OCI-M2 (cell line): Measurements from ENCODE around the gene PLXNB3.

Source experiments
- DNase-seq: peaks from one replicate; lab custom pipeline; 2025; ENCODE audit not compliant: unreplicated experiment; lab: John Stamatoyannopoulos, UW

PLXNB3 gene

DNA sequence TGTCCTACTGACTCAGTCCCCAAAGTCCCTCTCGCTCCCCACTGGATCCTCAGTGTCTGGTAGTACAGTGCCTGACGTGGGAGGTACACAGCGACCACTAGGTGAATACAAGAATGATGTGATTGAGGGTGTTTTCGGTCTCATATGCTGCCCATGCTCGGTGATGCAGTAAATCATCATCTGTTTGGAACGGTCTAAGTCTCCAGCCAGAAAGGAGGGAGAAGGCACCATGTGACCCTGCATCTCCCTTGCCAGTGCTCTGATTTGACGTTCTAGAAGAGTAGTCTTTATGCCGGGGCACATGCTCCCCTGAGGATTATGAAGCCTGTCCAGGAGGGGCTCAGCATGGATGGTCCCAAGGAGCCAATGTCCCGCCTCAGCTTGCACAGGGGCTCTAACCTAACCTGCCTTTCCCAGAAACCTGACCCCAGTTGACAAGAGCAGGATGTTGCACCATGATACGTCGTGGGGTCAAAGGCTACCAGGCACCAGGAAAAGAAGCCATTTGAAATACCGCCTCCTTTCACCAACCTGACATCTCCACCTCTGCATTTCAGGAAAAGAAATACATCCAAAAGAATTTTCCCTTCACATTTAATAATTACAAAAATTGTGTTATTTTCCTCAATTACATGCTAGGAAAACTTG lies 13.8 kb upstream of the PLXNB3 start:
- DNase-seq = no peak

DNA sequence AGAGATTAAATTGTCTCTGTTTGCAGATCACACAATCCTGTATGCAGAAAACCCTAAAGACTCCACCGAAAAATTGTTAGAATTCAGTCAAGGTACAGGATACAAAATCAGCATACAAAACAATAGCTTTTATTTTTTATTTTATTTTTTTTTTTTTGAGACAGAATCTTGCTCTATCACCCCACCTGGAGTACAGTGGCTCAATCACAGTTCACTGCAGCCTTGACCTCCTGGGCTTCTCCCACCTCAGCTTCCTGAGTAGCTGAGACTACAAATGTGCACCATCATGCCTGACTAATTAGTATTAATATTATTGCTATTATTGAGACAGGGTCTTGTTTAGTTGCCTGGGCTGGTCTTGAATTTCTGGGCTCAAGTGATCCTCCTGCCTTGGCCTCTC lies 8.9 kb upstream of the PLXNB3 start:
- no peak for DNase-seq

DNA sequence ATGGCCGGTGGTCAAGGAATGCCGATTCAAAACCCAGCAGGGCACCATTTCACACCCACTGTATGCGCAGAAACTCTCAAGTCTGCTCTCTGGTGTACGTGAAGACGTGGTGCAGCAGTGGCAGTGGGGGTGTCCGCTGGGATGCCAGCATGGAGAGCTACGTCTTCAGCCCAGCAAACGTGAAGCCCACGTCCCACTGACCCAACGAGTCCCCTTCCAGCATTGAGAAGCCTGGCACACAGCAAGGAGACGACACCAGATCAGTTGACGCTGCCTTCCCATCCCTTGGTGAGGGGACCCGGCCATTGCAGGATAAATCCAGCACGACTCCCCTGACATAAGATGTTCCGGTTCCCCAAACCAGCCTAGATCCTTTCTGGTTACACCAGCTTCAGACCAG lies 2.2 kb upstream of the PLXNB3 start:
- no peak for DNase-seq

DNA sequence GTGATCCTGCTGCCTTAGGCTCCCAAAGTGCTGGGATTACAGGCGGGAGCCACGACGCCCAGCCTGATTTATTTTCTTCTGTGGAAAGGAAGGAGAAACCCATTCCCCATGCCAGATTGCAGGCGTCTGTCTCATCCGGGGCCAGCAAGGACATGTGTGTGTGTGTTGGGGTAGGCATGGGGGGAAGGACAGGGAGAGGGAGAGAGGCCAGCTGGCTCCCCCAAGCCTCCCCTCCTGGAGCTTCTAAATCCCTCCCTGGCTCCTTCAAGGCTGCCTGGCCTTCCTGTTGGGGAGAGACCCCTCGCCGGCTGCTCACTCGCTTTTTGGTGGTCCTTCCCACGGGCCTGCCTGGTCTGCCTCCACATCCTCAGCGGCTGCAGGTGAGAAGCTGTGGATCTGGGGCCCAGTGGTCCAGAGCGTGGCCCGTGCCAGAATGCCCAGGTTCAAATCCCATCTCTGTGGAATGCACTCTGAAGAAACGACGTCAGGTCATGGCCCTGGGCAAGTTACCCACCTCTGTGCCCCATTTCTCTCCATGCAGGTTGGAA lies 1.3 kb upstream of the PLXNB3 start:
- no peak for DNase-seq

DNA sequence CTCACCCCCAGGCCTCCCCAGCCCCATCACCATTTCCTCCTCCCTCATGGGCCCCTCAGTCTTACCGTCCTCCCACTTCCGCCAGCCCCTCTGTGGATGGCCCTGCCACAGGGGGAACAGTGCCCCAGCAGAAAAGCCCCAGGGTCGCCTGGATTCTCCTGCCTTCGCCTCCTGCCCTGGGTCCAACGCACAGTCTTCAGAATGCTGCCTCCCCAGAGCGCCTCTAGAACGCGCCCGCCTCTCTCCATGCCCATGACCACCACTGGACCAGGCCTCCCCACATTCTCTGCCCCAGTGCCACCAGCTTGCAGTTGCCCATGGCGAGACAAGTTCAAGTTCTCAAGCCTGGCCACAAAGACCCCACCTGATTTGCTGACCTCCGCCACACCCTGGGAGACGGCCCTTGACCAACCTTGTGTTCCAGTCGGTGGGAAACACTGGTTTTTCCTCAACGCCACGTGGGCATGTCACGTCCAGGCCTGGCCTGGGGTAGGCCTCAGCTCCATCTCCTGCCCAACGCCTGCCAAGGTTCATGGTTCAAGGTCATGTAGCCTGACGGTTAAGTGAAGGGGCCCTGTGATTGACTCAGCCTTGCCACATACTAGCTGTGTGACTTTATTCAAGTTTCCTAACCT lies 634 bp upstream of the PLXNB3 start:
- no peak for DNase-seq

DNA sequence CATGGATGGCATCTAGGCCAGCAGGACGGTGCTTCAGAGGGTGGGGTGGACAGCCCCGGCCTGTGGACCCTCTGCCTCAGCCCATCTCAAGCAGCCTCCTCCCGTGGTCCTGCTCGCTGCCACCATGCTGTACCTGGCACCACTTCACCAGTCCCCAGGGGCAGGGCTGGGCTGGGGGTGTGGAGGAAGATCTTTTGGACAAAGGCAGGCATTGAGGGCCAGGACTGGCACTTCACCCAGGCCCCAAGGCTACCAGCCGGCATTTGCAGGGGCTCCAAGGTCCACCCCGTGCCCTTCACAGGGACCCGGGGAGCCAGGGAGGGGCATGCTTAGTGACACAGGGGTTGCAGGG lies 713 bp downstream of the PLXNB3 start:
- DNase-seq = no peak

DNA sequence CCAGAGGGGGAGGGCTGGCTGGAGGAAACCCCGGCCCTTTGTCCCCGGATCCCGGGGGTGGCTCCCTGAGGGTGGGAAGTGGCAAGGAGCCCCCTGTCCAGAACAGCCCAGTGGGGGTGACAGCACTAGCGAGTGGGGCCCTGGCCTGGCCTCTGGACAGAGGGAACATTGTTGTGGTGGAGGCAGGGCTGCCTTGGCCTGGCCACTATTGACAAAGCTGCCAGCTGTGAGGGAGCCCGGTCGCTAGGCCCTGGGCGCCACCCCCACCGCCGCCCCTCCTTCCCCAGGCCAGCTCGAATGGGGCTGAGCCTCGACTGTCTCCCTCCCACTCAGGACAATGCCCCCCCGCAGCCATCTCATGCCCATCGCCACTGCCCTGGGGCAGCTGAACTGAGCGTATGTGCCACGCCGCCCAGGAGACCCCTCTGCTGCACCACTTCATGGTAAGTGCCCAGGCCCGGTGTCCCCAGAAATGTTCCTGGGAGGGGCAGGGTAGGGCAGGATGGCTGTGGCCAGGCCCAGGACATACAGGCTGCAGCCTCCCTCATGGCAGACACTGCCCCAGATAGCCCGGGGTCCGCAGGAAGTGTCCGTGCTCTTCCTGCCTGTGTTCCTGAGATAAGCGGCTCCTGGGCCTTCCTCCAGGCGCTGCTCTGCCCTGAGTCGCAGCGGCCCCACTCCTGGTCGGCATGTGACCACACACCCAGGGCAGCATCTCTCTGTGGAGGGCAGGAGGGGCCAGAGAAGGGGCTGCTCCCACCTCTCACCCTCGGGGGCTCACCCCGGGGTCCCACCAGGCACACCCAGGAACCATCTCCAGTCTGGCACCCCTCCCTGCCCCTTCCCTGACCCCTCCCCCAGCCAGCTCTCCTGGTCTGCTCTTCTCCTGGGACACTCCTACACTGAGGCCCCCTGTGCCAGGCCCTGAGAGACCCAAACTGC lies 1.4 kb downstream of the PLXNB3 start:
- peak; percentile 3 for DNase-seq

DNA sequence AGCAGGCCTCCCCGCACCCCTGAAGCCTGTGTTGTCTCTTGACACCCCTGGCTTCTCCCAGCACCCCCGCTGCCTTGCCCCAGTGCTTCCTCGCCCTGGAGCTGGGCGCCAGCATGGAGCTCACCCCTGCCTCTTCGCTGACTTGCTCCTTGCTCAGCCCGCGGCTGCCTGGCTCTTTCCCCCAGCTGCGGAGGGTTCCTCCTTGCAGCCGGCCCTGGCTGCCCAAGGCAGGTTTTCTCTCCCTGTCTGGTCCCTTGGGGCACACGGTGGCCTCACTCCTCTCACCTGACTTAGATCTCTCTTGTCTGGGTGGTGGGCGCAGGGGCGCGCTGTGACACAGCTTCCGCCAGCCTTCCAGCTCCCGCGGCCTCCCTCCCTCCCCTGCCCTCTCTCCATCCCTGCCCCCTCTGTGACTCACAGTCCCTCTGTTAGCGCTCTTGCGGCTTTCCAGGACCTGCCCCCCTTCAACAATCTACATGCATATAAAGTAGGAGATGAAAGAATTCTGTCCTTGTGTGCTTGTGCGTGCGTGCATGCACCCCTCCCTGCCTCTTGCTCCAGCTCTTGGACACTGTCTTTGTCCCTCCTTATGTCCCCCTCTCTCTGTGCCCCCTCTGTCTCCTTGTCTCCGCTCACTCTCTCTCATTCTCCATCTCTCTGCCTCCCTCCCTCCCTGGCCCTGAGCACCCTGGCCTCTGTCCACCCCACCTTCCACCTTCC lies 2.2 kb downstream of the PLXNB3 start:
- peak; percentile 0 for DNase-seq

DNA sequence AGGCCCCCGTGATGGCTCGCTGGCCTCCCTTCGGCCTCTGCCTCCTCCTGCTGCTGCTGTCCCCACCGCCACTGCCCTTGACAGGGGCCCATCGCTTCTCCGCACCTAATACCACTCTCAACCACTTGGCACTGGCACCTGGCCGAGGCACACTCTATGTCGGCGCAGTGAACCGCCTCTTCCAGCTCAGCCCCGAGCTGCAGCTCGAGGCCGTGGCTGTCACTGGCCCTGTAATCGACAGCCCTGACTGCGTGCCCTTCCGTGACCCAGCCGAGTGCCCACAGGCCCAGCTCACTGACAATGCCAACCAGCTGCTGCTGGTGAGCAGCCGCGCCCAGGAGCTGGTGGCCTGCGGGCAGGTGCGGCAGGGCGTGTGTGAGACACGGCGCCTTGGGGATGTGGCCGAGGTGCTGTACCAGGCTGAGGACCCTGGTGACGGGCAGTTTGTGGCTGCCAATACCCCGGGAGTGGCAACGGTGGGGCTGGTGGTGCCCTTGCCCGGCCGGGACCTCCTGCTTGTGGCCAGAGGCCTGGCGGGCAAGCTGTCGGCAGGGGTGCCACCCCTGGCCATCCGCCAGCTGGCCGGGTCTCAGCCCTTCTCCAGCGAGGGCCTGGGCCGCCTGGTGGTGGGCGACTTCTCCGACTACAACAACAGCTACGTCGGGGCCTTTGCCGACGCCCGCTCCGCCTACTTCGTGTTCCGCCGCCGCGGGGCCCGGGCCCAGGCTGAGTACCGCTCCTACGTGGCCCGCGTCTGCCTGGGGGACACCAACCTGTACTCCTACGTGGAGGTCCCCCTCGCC lies 3.0 kb downstream of the PLXNB3 start:
- DNase-seq = no peak

DNA sequence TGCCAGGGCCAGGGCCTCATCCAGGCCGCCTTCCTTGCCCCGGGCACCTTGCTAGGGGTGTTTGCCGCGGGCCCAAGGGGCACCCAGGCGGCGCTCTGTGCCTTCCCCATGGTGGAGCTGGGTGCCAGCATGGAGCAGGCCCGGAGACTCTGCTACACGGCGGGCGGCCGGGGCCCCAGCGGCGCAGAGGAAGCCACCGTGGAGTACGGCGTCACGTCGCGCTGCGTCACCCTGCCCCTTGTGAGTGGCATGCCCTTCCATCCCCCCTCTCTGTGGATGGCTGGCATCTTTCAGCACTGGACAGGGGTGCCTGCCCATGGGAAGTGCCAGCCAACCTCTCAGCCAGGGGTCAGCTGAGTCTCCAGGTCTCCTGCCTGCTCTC lies 3.6 kb downstream of the PLXNB3 start:
- no peak for DNase-seq

DNA sequence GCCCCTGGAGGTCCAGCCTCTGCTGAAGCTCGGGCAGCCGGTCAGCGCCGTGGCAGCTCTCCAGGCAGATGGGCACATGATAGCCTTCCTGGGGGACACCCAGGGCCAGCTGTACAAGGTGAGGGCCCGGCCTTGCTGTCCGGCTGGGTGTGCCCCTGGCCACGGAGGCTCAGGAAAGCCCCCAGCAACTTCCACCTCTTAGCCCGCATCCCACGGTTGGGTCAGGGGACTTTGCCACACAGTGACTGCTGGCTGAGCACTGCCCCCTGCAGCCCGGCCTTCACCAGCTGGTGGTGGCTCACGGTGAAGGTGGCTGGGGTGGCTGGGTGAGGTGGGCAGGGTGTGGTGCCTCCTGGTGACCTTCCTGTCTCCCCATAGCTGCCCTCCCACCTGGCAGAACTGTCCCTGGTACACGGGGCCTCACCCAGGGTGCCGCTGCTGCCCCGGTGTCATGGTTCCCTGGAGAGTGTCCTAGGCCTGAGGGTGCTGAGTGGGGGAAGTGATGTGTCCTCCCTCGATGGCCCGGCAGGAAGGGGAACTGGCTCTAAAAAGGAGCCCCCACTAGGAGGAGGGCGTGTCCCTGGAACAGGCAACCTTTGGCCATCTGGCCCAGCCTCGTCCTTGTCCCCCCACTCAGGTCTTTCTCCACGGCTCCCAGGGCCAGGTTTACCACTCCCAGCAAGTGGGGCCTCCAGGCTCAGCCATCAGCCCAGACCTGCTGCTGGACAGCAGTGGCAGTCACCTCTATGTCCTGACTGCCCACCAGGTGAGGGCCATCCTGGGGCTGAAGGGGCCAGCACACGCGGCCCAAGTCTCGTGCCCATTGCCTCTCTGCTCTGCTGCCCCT lies 4.5 kb downstream of the PLXNB3 start:
- DNase-seq = no peak

DNA sequence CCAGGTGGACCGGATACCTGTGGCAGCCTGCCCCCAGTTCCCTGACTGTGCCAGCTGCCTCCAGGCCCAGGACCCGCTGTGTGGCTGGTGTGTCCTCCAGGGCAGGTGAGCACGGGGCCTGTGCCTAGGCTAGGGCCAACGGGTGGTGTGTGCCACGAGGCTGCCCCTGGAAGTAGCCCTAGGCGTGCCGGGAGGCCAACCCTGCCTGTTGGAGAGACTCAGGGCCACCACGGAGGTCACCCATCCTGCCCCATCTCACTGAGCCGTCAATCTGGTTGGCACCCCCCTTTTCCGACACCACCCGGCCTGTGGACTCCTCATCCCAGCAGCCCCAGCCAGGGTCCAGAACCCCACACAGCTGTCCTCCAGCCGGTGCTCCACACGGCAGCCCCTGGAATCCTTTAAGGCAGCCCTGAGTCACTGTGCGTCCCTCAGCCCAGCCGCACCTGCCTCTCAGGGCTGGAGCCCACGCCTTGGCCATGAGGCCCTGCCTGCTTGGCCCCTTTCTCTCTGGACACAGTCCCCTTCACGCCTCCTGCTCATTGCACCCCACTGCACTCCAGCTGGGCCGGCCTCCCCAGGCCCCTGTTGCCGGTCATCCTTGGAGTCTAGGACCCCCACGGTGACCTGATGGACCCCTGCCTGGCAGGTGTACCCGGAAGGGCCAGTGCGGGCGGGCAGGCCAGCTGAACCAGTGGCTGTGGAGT lies 5.3 kb downstream of the PLXNB3 start:
- no peak for DNase-seq

DNA sequence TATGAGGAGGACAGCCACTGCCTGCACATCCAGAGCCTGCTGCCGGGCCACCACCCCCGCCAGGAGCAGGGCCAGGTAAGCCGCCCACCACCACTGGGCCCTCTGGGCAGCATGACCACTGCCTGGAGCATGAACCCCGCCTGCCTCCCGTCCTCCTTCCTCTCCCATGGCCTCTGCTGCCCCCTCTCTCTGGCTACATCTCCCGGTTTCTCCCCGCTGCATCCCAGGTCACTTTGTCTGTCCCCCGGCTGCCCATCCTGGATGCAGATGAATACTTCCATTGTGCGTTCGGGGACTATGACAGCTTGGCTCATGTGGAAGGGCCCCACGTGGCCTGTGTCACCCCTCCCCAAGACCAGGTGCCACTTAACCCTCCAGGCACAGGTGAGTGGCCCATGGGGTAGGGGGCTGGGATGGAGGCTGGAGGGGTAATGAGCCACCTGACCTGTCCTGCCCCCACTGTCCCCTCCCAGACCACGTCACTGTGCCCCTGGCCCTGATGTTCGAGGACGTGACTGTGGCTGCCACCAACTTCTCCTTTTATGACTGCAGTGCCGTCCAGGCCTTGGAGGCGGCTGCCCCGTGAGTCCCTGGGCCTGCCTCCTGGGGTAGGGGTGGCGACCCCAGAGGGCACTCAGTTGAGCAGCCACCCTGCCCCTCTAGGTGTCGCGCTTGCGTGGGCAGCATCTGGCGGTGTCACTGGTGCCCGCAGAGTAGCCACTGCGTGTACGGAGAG lies 6.0 kb downstream of the PLXNB3 start:
- no peak for DNase-seq

DNA sequence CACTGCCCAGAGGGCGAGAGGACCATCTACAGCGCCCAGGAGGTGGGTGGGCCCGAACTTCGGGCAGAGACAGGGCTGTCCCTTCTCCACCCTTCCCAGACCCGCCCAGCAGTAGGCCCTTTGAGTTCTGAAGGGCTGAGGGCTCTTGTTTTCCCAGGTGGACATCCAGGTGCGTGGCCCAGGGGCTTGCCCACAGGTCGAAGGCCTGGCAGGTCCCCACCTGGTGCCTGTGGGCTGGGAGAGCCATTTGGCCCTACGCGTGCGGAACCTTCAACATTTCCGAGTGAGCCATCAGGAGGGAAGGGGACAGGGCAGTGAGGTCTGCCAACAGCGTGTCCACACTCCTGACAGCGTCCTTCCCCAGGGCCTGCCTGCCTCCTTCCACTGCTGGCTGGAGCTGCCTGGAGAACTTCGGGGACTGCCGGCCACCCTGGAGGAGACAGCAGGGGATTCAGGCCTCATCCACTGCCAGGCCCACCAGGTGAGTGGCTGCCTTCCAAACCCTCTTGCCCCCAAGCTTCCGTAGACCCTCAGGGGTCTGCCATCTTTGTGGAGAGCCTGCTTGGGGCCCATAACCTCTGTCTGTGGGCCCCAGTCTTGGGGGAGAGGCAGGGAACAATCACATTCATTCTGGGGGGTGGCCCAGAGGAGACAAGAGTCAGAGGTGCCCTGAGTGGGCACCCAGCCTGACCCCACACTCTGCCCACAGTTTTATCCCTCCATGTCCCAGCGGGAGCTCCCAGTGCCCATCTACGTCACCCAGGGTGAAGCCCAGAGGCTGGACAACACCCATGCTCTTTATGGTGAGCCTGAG lies 6.8 kb downstream of the PLXNB3 start:
- no peak for DNase-seq

DNA sequence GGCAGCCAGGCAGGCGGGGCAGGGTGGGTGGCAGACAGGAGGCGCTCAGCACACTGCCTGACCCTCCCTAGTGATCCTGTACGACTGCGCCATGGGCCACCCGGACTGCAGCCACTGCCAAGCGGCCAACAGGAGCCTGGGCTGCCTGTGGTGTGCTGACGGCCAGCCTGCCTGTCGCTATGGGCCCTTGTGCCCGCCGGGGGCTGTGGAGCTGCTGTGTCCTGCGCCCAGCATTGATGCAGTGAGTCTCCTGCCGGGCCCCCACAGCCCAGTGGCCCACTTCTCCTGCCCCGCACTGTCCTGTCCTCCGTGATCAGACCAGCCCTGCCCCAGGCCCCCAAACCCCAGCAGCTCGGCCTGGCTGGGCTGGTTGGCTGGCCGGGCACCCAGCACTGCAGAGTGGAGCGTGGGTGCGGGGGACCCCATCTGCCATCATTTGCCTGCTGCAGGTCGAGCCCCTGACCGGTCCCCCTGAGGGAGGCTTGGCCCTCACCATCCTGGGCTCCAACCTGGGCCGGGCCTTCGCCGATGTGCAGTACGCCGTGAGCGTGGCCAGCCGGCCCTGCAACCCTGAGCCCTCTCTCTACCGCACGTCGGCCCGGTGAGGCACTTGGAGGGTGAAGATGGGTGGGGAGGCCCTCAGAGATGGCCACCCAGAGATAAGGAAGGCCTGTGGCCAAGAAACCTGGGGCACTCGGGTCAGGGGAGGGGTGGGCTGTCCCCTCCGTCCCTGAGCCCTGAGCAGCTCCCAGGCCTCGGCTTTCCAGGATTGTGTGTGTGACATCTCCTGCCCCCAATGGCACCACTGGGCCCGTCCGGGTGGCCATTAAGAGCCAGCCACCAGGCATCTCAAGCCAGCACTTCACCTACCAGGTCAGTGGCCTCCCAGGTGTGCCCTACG lies 7.6 kb downstream of the PLXNB3 start:
- DNase-seq = no peak
